CD4-positive, alpha-beta T cell treated with Interleukin-1 beta for 1 hour (primary cell): Measurements from ENCODE around the gene SYT8.

Experiments
- DNase-seq, 2 donors: peaks; one replicate each; pipeline ENCODE4 v3.0.0-alpha.2; 2020 to 2022

Gene SYT8

DNA sequence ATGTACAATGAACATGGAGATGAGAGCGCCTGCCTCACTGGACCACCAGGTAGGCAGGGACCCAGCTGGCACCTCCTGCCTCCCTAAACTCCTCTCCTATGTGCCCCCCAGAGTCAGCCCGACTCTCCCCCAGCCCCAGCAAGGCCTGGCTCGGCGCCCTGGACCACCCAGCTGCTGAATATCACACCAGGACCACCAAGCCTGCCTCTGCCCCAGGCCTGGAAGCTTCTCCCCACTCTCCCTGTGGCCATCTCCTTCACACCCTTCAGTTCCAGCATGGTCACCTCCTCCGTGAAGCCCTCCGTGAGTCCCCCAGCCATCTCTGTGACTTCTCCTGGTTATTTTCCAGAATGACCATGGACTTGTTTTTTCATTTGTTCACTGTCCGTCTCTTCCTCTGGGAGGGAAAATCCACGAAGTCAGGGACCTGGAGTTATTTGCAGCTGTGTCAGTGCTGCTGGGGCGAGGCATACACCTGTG is 11.7 kb downstream of the SYT8 start:
- DNase-seq, result no peak

DNA sequence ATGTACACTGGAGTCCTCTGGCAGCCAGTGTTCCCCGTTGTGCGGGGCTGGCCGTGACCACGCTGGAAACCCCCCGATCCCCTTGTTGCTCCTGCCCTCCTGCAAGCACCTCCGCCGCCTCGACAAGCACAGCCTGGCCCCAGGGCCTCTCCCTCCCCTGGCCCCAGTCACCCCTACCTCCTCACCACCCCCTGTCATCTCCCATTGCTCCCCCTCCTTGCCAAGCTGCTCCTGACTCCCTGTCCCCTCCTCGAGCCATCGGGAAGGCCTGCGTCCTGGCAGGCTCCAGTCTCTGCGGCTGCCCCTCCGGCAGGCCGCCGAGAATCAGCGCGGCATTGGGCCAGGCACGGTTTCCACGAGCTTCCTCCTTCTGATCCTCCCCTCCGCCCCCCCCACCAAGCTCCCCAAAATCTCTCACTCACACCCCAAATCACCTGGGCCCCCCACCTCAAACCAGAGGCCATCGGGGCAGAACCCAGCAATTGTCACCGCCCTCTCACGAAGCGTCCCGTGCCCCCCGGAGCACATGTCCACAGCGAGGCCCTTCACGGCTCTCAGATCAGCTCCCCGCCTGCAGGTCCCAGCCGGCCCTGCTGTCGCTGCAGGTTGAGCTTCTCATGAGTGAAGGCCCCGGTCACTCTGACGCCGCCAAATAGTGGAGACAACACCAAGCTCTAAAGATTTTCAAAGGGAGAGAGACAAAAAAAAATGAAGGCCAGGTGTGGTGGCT is 12.4 kb downstream of the SYT8 start:
- no peak for DNase-seq

DNA sequence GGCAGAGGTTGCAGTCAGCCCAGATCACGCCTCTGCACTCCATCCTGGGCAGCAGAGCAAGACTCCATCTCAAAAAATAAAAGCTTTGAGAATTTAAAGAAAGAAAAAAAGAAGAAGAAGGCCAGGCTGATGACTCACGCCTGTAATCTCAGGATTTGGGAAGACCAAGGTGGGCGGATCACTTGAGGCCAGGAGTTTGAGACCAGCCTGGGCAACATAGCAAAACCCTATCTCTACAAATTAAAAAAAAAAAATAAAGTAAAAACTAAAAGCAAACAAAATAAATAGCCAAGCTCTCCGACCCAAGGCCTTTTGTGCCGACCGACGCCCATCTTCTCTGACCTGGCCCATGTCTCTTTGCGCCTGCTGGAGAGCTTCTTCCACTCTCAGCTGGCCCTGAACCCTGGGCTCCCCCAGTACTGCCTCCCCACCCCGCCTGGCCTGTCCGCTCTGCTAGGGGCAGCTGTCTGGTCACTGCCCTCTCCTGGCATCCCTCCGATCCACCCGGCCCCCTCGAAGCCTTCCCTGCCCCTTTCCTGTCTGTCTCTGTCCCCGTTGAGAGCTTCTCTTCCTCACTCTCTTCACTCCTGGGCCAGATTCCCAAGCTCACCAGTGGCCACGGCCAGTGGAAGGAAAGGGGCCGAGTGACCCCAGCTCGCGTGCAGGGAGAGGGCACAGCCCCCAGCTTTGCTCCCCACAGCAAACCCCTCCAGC is 13.3 kb downstream of the SYT8 start:
- DNase-seq, result no peak

DNA sequence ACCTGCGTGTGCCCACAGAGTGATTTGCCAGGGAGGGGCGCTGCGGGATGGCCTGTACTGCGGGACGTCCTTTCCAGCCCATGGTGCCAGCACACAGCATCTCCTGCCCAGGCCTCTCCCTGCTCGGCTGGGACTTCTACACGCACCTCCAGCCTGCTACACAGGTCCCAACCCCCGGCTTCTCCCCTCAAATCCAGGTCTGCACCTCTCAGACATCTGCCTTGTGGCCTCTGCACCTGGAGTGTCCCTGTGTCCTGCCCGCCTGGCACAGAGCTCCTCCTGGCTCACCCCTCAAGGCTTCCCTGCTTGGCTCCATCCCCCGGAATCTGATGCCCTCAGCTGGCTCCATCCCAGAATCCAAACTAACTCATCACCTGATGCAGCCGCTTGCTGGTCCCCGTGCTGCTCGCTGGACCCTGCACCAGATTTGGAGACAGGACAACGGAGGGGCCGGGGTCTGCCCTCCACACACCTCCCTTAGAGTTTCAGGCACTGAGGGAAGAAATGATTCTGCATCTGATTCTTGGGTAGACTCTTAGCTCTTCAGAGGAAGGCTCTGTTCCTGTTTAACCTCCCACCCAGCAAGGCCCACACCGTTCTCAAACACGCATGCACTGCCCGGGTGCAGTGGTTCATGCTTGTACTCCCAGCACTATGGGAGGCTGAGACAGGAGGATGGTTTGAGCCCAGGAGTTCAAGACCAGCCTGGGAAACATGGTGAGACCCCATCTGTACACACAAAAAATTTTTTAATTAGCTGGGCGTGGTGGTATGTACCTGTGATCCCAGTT is 14.0 kb downstream of the SYT8 start:
- DNase-seq, result no peak

DNA sequence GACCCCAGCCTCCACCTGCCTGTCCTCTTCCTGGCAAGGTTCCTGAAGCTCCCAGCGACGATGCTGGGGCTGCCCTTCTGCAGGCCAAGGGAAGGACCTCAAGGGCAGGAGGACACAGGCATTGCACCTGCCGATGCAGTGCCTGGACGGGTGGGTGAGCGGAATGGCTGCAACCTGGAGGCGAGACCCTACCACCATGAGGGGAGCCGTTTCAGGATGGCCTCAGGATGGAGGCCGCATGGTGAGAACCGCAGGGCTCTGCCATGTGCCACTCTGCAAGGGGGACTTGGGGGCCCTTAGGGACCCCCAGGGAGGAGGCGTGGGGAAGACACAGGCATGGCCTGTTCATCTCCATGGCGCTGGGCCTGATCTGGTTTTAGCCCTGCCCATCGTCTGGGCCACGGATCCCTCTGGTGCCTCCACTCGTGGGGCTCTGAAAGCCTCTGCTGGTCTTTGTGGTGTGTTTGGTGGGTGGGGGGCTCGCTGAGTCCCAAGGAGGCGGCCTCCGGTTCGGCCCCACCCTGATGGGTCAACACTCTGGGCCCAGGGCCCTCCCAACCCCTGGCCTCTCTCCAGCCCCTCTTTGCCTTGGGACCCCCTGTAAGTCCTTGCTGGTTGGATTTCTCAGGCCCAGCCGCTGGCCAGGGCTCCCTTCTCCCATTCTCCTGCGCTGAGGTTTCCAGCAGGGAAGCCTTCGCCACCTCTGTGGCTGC is 16.8 kb downstream of the SYT8 start:
- DNase-seq, result no peak

DNA sequence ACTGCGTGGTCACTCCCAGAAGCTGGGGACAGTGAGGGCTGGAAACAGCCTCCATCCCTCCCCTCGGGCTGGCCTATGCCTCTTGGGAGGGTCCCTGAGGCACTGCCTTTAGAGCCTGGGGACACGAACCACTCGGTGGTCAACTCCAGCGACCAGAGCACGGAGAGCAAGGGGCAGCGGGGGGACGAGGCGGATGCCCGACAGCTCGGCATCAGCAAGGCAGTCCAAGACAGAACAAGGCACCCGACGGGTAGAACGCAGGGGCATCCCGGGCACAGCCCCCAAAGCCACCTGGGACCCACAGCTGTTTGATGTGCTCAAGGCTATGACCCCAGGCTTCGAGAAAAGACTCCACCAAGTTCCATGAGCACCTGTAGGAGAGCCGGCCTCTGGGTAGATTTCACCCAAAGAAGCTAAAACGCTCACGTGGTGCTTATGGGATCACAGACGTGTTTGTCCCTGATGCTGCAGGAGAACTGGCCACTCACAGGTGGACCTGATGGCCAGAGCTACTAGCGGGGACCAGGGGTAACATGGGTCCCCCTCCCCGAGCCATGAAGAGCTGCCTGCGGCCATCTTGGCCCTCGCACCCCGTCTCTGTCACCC is 17.6 kb downstream of the SYT8 start:
- DNase-seq, result no peak

DNA sequence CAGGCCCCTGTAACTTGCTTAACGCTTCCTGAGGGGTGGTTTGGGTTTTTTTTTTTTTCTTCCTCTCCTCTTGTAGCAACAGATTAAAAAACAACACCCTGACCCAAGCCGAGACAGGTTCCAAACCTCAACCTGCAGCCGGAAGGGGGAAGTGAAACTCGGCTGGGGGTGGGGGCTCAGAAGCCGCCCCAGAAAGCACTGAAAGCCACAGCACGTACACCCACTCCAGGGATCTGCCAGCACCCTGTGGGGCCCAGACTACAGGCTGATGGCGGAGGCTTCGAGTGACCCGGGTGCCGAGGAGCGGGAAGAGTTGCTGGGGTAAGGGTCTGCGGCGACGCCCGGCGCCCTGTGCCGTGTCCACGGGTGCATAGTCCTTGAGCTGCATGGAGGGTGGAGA is 18.1 kb downstream of the SYT8 start, which contains the start of gene LSP1:
Gene LSP1, plus strand, starts transcription at position 208 of the 400 bp plus-strand sequence. Its CDS starts 61 bp downstream, at position 269.
- peak; percentile 87 to 90 for DNase-seq

DNA sequence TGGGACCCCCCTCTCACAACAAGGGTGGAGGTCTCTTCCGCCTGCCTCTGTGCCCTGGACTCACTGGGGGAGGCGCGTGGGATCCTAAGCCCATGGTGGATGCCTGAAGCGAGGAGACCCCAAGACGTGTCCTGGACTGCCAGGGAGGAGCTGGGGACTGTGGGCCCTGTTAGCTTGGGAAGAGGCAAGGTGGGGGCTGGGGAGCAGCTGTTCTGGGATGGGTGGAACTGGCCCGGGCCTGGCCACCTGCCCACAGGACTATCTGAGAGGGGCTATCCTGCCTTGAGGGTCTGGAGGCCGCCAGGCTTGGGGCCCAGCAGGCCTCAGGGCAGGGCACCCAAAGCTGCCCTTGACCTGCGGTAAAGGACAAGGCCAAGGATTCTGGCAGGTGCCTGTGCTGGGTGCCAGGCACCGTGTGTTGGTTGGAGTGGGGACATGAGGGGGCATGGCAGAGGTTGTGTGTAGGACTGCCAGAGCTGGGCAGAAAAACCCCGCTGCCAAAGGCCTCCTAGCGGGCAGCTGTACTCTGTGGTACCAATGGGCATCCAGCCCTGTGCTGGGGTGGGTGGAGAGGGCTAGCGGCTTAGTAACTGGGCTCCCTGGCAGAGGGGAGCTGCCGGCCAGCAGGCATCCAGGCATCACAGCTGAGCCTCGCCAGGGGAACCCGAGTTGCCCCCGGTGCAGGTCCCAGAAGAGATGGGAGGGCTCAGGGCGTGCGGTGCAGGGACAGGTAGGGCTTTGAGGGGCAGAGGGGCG is 18.8 kb downstream of the SYT8 start:
- peak in 1 of 2 donors; percentile 35 for DNase-seq

DNA sequence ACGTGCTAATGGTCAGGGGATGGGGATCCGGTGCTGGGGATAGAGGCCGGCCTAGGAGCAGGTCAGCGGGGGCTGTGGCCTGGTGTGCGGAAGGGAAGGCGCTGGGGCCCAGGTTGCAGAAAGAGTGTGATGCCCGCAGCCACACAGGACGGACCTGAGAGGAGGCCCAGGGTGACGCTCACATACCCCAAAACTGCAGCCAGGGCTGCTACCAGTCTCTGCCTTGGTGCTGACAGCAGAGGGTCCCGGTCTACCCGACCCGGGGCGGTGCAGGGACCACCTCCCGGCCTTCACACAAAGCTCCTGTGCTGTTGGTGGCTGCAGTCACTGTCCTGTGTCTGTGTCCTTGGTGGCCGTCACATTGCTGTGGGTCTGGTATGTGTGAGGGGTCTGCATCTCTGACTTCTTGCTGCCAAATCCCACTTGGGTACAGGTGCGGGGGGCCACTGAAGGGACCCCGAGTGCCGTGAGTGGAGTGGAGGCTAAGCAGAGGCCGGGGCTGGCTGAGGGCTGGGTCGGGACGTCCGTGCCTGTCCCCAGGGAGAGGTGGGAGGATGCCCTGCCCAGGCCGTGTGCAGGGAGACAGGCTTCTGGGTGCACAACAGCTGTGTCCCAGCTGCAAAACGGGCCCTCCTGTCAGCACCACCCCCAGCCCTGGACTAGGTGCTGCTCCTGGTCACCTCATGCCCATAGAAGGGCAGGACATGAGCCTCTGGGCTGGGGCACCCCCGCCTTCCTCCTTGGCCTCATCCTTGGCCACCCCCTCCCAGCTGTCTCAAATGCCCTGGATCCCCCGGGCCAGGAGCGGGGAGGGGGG is 19.6 kb downstream of the SYT8 start:
- no peak for DNase-seq

DNA sequence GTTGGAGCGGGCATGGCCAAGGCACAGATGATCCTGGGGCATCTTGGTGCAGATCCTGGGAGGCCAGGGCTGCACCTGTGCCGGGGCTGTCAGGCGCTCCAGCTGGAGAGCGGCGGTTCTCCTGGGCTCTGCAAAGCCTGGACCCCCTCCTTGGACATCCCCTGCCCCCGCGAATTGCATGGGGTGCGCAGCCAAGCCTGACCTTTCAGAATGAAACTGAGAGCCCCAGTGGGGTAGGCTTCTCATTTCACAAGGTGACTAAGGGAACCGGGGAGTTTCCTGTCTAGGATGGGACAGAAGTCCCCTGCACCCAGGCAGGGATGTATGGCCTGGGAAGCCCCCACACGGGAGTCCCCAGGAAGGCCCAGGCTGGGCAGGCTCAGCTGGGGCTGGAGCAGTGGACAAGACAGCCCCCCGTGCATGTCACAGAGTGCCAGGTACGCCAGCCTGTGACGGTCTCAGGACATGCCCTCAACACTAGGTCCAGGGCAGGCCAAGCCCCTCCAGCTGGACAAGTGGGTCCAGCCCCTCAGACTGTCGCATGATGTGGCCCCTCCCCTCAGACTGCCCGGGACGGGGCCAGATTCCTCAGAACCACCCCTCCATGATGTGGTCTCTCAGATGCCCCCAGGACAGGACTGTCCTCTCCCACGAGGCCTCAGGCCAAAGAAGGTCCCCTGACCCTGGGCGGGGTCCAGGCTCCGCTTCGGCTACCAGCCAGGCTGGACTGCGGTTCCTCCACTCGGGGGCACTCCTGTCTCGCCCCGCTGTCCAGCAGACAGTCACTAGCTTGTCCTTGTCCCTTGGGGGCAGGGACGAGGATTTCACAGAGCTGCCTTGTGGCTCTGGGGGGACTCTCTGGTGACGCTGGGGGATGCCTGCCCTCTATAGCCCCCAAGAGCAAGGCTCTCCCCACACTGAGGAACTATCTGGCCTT is 20.4 kb downstream of the SYT8 start:
- no peak for DNase-seq

DNA sequence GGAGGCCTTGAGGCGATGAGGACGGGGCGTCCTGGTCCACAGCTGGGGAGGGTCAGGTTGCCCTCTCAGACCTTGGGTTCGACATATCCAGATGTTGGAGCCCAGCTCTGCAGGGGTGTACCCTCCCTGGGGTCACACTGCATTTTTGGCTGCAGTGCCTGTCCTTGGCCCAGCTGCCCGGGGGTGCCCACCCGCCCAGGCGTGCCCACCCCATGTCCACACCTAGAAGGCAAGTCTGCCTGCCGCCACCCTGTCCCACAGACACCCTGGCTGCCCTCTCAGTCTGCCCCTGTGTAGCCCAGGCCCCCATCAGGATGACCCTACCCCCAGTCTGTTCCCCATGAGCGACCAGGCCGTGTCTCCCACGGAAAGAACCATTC is 21.1 kb downstream of the SYT8 start:
- no peak for DNase-seq

DNA sequence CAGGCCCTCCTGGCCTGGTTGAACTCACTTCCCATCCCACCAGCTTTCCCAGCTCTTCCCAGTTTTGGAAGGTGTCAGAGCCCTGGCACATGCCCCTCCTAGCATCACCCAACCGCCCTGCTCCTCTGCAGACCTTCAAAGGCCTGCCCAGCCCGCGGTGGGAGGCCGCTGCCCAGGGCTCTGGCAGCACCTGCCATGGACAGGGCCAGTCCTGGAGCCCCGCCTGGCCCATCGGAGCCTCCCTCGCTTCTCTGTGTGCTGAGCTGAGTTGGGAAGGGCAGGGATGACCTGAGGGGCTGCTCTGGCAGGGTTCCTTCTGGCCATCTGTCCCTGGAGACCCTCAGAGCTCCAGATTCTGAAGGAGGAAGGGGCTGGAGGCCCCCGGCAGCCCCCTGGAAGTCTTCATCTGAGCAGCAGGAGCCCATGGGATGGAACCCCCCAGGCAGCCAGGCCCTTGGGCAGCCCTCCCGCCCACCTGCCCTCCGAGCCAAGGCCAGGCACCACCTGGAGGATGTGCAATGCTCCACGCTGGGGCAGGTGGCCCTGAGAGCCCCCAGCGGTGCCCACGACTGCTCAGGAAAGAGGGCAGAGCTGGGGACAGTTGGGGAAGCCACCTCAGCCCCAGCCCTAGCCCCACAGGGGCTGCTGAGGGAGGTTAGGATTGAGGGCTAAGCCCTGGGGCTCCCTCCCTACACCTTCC is 21.7 kb downstream of the SYT8 start:
- no peak for DNase-seq

DNA sequence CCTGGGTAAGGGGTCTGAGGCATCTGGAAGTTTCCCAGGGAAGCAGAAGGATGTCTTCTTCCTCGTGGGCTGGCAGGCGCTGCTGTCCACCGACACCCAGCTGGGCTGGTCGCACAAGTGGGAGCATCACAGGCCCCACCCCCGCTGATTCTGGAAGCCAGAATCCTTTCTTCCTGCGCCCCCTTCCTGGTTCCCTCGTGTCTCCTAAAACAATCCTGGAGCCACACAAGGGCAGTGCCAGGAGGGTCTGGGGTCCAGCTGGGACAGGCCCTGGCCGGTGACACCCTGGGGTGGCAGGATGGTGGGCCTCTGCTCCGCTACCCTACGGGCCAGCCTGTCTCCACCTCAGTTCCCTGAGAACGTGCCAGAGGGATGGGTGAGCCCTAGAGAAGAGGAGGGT is 22.3 kb downstream of the SYT8 start:
- DNase-seq, result no peak

DNA sequence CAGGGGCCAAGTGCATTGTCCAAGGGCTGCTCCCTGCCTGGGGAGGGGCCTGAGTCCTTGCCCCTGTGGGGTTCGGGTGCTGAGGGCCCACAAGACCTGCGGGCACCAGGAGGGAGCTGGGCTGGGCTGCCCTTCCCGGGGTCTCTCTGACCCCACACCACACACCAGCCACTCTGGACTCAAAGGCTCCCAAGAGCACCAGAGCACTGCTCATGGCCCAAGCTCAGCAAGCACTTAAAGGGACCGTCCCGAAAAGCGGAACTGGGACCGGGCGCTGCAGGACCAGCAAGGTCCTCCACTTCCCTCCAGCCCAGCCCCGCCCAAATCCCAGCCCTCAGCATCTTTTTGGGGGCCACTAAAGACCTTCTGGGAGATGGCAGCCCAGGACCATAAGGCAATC is 23.4 kb downstream of the SYT8 start:
- DNase-seq, result no peak

DNA sequence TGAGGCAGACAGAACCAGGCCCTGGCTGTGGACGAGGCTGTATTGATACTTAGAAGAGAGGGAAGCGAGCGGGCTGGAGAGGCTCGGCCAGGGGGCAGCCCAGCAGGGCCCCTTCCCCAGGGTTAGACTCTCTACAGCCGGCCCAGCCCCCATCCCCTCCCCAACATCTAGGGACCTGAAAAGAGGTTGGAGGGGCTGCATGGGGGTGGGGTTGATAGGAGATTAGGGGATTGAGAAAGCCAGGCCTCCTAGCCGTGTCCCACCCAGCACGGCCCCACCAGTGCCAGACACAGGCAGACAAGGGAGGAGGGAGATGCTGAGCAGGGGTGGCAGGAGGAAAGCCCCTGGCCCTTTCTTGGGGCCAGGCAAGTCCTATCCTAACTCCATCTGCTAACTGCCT is 23.8 kb downstream of the SYT8 start:
- no peak for DNase-seq

DNA sequence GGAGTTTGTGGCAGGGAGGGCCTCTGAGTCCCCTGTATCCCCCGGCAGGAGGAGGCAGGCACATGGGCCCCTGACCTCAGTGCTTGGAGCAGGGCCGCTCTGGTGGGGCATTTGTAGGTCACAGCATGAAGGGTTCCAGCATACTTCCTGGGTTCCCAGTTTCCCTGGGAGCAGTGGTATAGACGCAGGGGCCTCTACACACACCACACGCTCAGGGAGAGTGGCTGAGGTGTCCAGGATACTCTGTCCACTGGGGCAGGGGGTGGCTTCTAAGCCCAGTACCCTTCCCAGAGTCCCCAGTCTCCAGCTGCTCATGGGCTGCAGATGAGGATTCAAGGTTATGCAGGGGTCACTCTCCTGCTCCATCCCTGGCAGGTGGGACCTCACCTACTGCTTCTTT is 24.2 kb downstream of the SYT8 start:
- DNase-seq, result no peak

DNA sequence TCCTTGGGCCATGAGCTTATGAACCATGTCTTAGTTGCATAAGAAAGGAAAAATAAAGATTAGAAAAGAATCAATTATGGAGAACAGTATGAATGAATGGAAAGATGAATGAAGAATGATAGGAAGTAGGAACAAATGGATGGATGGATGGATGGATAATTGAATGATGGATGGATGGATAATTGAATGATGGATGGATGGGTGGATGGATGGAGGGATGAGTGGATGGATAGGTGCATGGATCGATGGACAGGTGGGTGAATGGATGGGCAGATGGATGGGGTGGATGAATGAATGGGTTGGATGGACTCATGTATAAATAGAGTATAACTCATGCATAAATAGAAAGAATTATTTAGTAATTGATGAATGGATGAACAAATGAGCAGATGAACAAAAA is 25.3 kb downstream of the SYT8 start:
- DNase-seq, result no peak

DNA sequence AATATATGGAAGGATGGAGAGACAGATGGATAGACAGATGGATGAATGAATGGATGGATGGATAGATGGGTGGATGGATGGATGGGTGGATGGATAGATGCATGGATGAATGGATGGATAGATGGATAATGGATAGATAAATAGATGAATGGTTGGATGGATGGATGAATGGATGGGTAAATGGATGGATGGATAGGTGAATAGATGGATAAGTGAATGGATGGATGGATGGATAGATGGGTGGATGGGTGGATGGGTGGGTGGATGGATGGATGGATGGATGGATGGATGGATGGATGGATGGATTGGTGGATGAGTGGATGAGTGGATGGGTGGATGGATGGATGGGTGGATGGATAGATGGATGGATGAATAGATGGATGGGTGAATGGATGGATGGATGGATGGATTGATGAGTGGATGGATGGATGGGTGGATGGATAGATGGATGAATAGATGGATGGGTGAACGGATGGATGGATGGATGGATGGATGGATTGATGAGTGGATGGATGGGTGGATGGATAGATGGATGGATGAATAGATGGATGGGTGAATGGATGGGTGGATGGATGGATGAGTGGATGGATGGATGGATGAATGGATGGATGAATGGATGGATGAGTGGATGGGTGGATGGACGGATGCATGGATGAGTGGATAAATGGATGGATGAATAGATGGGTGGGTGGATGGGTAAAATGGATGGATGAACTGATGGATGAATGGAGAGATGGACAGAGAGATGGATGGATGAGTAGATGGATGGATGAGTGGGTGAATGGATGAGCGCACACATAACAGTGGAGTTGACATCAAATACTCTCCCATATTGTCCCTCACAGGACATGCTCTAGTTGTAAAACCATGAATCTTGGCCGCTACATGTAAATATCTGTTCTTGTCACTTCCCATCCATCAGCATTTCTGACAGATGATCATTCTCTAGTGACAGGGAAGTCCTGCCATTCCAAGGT is 26.9 kb downstream of the SYT8 start:
- no peak for DNase-seq
